ENCODE measurements around the gene THAP7.
"Not testable (repeated sequence)": the region's sequence is repeated elsewhere in the genome, so short reads cannot be mapped to it uniquely, and the experiment has no call there.

The THAP7 gene

DNA sequence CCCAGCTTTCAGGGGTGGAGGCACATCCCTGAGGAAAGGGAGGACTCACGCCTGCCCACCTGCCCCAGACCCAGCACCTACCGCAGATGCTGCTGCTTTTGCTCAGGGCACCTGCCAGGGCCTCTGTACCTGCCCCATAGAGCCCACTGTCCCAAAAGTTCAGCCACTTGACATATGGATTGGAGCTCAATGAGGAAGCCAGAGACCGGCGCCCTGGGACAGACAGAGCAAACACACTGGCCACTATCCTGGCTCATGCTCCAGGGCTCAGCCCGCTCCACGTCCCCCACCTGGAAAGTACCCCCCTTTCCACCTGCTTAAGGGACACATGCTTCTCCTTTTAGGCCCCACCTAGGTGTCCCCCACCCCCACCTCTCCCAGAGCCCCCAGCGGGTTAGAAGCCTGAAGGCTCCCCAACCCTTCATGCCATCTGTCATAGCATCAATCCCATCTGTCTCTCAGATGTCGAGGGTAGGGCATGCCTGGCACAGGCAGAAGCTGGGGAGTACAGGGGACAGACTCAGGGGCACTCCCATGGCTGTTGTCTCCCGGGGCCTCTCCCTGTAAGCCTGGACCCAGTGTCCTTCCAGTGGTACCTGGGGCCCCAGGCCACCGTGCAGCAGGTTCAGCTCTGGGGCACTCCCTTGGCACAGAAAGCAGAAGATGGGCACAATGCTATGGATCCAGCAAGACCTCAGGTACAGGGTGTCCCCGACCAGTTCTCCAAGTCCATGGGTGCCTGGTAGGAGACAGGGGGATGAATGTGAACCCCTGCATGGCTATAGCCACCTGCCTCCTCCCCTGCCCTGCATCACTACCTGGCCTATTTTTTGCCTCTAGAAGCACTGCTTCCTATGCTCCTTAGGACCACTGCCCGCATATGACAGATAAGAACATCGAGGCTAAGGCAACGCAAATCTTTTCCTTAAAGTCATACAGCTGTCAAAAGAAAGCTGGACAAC is 10.8 kb upstream of the THAP7 start:
- no peak for DNase-seq

DNA sequence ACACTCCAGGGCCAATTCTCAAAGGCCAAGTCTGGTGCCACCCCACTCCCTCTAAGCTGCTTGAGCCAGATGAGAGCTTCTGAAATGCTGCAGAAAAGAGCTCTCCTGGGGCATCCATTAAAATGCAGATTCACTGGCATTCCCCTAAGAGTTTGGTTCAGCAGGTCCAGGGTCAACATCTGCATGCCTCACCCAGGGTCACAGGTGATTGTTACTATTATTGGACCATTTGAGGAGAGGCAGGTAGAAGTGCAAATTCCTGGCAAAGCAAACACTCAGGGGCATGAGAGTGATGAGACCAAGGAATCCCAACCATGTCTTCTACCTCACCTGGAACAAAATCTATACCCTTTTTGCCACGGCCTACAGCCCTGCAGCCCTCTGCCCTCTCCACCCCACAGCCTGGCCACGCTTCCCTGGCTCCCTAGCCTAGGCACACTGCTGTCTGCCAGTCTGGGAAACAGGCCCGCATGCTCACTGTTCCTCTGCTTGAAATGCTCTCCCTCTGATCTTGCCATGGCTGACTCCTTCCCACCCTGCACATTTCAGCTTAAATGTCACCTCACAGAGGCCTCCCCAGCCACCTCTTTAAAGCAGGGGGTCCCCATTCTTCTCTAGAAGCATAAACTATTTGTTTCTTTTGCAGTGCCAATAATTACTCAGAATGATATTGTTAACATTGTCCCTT is 8.7 kb upstream of the THAP7 start:
- no peak for DNase-seq

DNA sequence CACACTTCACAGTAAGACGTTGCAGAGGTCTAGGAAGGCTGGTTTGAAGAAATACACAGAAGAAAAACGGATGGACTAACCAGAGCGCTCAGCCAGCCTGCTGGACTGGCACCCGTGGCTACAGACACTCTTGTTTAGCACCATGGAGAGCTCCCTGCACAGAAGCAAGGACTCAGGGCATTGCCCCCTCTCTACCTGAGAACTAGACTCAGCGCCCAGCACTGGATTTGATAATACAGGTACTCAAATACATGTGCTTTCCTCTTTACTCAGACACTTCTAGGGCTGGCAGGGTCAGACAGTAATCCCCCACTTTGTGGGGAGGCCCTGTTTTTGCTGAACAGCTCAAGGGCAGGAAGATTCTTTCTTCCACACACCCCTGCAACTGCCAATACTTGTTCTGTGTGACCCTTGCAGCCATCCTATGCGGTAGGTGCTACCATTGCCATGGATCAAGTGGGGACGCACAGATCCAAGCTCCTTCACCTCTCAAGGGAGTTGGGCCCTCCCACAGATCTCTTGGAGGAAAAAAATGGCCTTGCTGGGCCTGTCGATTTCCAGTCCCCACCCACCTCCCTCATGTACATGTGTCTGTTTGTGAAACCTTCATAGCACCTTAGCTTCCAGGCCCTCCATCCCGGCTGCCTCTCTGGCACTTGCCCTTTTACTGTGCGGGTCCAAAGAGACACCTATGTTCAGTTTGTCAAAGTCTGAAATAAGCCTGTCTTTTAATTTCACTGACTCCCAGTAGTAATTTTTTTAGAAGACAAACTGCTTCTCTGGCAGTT is 7.9 kb upstream of the THAP7 start:
- DNase-seq: no peak

DNA sequence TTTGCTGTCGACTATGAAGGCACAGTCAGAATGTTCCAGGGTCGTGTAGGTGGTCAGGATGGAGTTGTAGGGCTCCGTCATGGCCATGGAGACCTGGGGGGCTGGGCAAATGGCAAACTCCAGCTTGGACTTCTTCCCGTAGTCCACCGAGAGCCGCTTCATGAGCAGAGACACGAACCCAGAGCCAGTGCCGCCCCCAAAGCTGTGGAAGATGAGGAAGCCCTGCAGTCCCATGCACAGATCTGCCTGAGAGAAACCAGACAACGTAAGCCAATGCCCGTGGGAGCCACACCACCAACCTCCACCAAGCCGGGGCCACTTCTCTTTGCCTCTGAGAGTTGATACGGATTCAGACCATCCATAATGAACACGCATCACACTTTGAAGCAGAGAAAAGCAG is 7.3 kb upstream of the THAP7 start:
- DNase-seq: not testable (repeated sequence)

DNA sequence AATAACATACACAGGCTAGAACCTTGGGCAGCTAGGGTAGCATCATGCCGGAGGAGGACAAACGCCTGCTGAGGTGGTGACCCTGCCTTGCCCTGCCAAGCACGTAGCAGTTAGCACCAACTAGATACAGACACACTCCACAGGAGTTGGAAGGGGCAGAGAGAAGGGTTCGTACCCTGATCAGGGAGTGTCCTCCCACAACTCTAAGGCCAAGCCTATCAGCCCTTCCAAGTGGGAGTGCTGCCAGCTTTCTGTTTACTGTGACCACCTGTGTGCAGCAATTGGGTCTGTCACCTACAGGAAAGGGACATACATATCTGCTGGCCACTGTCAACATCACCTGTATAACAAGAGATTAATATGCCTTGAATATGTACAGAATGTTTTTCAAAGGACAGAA is 1.9 kb upstream of the THAP7 start:
- no peak for DNase-seq

DNA sequence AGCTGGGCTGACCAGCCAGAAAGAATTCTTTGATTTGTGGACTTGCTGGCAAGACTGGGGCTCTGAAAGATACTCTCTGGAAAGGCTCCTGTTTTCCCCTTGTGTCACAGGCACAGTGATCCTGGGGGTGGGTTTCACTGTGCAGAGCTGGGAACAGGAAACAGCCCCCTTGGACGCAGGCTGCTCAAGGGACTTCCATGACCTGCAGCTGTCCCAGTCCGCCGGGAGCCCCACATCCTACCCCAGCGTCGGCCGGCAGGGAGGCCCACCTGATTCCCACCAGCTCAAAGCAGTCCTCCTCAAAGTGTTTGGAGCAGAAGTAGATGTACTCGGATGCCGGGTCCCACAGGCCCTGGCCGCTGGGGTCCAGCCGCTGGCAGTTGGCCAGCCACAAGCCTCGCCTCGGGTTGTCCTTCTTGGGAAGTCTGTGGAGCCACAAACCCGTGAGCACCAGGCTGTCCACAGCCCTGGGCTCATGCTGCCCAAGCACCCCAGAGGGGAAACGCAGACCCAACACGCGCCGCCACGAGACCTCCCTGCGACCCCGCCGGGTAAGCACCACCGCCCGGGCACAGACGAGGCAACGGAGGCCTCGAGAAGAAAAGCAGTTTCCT is 824 bp downstream of the THAP7 start:
- DNase-seq: no peak

DNA sequence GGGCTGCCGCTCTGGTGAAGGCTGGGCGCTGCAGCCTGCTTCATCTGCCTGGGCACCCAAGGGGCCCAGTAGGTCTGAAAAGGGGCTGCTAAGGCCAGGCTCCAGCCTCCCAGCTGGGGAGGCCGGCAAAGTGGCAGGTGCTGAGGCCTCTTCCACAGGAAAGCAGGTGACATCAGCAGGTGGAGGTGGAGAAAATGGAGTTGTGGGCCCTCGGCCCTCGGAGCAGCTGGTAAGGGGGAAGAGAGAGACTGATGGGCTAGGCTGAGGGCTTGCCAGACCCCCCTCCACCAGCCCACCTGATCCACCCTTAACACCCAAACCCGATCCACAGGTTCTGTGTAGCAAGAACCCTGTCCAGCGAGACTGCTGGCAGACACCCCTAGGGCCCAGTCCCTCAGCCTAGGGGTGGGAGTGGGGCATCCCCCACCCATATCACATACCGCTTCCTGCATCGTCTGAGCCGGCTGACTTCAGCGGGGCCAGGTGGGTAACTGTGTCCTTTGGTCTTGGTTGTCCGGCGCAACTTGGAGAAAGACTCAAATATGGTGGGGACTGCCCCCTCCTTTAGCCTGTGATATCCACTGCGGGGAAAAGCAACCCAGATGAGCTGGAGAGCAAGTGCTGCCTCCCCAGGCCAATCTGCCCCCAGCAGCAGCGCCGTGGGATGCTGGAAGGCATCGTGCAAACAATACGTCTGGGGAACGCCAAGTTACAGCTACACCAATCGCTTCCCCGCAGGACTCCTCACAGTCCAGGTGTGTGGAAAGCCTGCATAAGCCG is 1.5 kb downstream of the THAP7 start:
- no peak for DNase-seq

DNA sequence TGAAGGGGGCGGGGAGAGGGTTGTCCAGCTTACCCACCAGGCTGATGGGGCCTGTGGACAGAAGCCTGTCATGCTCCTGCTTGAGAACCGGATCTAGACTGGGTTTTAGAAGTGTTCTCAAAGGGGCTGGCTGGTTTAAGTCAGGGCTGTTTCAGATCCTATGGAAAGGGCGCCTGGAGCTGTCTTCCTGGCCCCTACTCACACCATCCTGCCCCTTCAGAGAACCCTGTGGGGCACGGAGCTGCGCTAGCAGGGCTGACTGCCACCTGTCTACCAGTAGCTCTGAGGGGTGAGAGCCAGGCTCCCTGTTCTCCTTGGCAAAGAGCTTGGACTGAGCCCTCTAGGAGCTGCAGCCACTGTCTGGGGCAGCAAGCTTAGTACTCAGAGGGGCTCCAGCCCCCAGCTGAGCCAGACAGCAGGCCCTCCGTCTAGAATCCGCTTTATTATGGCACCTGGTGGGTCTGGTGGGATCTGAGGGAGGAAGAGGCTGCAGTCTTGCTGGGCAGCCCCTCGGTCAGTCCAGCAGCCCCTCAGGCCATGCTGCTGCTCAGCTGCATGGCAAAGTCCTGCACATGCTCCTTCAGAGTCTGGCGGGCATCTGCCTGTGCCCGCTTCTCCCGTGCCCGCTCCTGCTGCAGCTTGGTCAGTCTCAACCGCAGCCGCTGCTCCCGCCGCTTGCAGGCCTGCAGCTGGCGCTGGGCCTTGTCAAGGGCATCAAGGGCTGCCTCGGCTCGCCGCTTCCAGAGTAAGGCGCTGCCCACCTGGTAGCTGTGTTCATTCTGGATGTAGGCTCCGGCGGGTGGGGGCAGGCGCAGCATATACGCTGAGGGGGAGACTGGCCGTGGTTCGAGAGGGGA is 2.3 kb downstream of the THAP7 start:
- no peak for DNase-seq

DNA sequence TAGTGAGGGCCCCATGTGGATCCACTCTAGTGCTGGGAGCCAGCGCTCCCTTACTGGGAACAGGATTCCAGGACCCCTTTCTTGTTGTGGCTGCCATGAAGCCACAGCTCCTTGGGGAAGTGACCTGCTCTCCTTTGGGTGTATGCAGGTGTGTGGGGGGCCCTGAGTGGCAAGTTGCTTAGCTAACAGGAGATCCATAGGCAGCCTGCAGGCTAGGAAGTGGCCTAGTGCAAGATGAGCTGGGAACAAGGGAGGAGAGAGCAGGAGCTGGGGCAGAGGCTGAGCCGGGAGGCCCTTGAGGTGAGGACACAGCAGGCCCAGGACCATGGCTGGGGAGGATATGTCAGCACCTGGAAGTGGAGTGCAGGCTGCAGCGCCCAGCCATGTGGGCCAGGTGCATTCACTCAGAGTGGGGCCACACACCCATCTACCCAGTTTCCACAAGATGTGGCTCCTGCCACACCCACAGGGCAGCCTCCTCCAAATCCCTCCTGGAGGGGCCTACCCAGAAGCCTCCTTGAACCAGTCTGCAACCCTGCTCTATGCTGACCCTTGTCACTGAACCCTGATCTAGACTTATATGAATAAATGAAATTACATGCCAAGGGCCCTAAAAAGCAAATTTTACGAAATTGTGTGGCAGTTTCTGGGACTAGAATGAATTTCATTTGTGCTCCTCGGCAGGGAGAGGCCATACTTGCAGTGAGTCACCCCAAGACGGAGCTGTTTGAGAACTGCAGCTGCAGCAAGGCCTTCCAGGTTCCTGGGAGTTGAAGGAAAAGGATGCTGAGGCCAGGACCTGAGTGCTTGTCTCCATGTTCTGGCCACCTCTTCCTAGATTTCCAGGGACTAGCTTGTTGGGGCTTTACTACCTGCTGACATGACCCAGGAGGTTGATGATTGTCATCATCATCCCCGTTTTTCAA is 3.2 kb downstream of the THAP7 start:
- no peak for DNase-seq

DNA sequence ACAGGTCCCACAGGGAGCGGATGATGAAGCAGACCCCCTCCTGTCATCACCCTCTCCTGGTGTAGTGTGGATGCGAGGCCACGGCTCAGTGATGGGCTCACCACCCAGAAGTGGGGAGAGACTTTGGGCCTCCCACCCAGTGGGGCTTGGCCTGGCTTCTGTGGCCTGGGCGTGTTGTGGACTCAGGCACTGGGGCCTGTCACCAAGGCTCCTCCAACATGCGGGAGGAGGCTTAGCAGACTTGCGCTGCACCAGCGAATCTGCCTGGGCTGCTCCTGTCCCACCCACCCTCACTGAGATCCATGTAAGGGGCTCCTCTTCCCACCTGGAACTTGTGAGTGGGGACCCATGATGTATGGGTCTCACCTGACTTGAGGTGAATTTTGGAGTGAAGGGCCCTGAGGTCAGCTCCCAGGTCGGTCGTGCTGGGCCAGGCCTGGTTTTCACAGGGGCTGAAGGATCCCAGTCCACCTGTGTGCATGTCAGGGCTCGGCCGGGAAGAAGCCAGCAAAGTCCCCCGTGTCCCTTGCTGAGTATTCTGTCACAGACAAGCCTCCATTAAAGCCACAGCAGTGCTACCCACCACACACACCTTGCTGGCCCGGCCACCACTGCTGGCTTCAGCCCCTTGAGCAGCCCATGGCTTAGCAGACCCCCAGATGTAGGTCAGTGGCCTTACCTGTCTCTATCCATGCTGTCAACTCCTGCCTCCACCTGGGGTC is 4.2 kb downstream of the THAP7 start:
- DNase-seq: no peak

DNA sequence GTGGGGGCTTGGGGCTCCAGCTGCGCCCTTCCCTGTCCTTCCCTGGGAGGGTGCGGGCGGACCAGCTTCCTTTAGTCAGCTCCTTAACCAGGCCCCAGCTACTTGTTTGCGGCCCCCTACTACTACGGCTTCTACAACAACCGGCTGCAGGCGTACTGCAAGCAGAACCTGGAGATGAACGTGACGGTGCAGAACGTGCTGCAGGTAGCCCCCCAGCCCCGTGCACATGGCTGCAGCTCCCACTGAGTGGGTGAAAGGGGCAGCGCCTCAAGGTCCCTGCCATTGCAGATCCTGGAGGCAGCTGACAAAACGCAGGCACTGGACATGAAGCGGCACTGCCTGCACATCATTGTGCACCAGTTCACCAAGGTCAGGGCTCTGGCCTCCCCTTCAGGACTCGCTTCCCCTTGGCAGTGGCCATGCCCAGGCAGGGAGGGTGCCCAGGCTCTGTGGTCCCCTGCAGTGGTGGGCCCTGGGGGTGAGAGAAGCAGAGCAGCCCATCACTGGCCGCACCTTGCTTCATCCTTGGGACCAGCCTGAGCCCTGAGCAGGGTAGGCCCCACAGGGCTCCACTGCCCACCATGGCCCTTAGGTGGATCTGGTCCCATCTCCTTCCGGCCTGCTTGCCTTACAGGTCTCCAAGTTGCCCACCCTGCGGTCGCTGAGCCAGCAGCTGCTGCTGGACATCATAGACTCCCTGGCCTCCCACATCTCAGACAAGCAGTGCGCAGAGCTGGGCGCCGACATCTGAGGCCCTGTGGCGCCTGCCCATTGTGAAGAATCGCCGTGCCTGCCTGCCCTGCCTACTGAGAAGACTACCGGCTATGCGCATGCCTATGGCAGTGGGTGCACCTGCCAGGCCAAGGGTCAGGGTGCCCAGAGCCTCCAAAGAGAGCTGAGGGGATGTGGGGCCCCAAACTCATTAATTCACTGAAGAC is 5.1 kb downstream of the THAP7 start:
- no peak for DNase-seq

DNA sequence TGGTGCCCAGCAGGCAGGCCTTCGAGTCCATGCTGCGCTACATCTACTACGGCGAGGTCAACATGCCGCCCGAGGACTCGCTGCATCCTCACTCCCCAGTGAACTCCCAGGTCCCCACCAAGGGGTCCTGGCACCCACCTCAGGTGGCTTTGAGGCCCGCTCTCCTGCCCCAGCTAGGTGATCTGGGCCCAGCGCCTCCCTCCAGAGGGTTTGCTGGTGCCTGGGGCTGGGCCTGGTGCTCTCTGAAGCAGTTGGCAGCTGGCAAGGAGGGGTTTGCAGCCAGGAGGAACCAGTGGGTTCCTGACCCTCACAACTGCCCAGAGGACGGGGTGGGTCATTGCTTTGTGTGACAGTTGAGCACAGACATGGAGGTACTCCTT is 5.9 kb downstream of the THAP7 start:
- no peak for DNase-seq

DNA sequence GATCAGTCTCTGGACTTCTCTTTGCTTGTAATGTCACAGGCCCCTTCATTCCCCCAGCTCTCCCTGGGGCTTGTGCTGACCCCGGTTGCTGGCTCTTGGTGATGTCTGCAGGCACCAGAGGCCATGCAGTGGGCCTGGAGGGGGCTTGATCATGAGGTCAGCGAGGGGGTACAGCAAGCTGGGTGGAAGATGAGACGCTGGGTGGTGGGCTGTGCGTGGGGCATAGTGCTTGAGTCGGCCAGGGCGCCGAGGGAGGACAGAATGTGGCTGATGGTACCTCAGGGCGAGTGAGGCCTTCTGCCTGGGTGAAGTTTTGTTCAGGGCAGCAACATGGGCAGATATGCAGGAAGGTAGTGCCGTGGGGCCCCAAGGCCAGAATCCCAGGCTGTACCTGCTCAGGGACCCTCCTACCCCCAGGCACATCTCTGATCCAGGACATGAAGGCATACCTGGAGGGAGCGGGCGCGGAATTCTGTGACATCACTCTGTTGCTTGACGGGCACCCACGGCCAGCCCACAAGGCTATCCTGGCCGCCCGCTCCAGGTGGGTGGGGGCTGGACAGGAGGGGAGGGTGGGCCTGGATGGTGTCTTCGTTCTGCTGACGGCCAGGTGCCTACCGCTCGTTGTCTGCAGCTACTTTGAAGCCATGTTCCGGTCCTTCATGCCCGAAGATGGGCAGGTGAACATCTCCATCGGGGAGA is 6.4 kb downstream of the THAP7 start:
- DNase-seq: no peak

DNA sequence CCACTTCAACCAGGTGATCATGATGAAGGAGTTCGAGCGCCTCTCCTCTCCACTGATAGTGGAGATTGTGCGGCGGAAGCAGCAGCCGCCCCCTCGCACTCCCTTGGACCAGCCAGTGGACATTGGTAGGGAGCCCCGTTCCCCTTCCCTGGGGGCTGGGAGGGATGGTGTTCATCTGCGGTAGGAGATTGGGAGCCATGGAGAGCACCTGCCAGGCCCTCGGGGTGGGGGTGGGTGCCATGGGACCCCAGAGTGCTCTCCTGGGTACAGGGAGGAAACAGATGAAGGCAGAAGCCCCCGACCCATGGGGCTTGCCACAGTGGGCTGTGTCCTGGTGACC is 7.0 kb downstream of the THAP7 start:
- no peak for DNase-seq

DNA sequence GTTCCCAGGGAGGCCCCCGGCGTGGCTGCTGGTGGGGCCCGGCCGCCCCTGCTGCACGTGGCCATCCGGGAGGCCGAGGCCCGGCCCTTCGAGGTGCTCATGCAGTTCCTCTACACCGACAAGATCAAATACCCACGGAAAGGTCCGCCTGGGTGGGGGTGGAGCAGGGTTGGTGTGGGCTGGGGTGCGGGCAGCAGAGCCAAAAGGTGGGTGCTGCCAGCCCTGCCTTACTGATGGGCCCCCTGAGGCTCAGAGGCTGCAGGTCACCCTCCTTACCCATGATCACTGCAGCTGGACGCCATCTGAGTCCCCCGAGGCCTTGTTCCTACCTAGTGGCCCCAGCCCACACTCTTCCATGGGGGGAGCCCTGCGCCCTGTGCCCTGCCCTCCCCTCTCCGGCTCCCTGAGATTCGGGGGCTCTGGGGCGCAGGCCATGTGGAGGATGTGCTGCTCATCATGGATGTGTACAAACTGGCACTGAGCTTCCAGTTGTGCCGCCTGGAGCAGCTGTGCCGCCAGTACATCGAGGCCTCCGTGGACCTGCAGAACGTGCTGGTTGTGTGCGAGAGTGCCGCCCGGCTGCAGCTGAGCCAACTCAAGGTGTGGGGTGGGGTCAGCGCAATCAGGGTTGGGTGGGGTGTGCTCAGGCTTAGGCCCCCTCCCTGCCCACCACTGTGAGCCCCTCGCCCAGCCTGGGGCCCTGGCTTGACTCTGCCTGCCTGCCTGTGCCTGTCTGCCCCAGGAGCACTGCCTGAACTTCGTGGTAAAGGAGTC is 7.6 kb downstream of the THAP7 start:
- DNase-seq: no peak

DNA sequence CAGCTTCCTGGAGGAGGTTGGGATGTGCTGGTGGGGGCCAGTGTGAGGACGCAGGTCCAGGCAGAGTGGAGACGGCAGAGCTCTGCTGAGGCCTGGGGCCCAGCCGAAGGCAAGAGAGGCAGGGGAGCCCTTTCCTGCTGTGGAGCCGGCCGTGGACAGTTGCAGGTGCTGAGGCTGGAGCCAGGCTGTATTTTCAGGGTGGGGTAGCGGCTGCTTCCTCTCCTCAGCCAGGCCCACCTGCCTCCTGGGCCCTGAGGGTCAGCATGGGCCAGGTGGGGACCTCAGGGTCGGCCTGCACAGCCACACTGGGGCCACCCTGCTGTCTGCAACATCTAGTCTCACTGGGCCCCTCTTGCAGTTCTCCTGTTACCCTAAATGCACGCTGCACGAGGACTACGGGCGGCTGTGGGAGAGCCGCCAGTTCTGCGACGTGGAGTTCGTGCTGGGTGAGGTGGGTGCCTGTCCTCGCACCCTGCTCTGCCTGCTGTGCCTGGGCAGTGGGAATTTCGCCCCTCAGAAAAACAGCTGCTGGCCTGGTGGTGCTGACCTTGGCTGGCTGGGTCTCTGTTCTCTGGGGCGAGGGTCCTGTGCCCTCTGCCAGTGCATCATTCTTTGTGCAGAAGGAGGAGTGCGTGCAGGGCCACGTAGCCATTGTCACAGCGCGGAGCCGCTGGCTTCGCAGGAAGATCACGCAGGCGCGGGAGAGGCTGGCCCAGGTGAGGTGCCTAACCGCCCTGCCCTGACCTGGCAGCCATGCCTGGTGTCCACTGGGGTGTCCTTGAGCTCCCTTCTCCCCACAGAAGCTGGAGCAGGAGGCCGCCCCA is 8.4 kb downstream of the THAP7 start:
- DNase-seq: no peak
